Glutamatergic neuron (in vitro differentiated cells): Measurements from ENCODE around the gene RPP40. TPM values are rescaled to one million over a fixed set of nuclear protein-coding genes. Genes with fewer than 3 reads are reported as not detected.

Experiments
- DNase-seq: peaks from one replicate; pipeline ENCODE4 v3.0.0; 2022
- H3K27ac Mint-ChIP-seq: one replicate; pipeline ENCODE4 v1.8.0; 2020; ENCODE audit warnings: mild to moderate bottlenecking, mixed read lengths, inconsistent platforms; ENCODE audit not compliant: unreplicated experiment
- H3K27me3 Mint-ChIP-seq: one replicate; pipeline ENCODE4 v1.8.0; 2020; ENCODE audit warnings: mild to moderate bottlenecking, moderate library complexity, mixed read lengths, inconsistent platforms; ENCODE audit not compliant: unreplicated experiment
- H3K36me3 Mint-ChIP-seq: one replicate; pipeline ENCODE4 v1.8.0; 2020; ENCODE audit warnings: mild to moderate bottlenecking, mixed read lengths, inconsistent platforms; ENCODE audit not compliant: unreplicated experiment
- H3K4me1 Mint-ChIP-seq: one replicate; pipeline ENCODE4 v1.8.0; 2020; ENCODE audit warnings: mild to moderate bottlenecking, low read depth, mixed read lengths, inconsistent platforms; ENCODE audit not compliant: unreplicated experiment
- H3K4me3 Mint-ChIP-seq: one replicate; pipeline ENCODE4 v1.8.0; 2020; ENCODE audit warnings: mild to moderate bottlenecking, mixed read lengths, inconsistent platforms; ENCODE audit not compliant: unreplicated experiment
- H3K9me3 Mint-ChIP-seq: one replicate; pipeline ENCODE4 v1.8.0; 2020; ENCODE audit warnings: mild to moderate bottlenecking, moderate library complexity, mixed read lengths, inconsistent platforms; ENCODE audit not compliant: unreplicated experiment
- CTCF ChIP-seq: fragments of 200-600 bp; sonication (generic); IDR thresholded peaks from one replicate; pipeline ENCODE4 v1.5.0; 2021; ENCODE audit not compliant: partially characterized antibody, unreplicated experiment
- total RNA-seq: library from RNA; stranded (reverse); fragmentation: NEBNext Ultra II Directional; extraction: Animal tissue kit (Norgen Biotek cat#: 25700); gene quantifications from one replicate; pipeline ENCODE4 v1.2.1, GENCODE V29; 2021; ENCODE audit not compliant: unreplicated experiment

The RPP40 gene
- total RNA-seq, 1 donor from 2014 or later = 6.9 TPM

DNA sequence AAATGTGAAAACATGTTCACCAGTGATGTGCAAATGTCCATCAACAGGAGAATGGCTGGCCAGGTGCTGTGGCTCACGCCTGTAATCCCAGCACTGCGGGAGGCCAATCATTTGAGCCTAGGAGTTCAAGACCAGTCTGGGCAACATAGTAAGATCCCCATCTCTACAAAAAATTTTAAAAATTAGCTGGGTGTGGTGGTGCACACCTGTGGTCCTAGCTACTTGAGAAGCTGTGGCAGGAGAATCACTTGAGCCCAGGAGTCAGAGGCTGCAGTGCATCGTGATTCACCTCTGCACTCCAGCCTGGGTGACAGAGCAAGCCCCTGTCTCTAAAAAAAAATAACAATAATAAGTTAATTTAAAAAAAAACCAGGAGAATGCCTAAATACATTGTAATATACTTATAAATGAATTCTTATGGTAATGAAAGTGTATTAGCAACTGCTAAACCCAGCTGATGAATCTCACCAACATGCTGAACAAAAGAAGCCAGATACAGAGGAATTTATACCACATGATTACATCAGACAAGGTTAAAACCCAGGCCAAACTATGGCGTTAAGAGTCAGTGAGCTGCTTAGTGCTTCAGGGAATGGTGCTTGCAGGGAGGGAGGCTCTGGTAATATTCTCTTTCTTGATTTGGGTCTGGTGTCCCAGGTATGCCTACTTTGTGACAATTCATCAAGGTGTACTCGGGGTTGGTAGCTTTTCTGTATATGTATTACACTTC lies 36.4 kb downstream of the RPP40 start:
- Mint-ChIP-seq H3K36me3 (peaks cover 4% of the 10 kb centered on the region), H3K4me3 (no peak overlapping the region), H3K9me3 (no peaks in the 10 kb centered on the region), H3K4me1 (peaks cover 3% of the 10 kb centered on the region), H3K27me3 (peaks cover 4% of the 10 kb centered on the region), H3K27ac (no peak overlapping the region)
- no peak for DNase-seq
- no peak for TF ChIP-seq CTCF

DNA sequence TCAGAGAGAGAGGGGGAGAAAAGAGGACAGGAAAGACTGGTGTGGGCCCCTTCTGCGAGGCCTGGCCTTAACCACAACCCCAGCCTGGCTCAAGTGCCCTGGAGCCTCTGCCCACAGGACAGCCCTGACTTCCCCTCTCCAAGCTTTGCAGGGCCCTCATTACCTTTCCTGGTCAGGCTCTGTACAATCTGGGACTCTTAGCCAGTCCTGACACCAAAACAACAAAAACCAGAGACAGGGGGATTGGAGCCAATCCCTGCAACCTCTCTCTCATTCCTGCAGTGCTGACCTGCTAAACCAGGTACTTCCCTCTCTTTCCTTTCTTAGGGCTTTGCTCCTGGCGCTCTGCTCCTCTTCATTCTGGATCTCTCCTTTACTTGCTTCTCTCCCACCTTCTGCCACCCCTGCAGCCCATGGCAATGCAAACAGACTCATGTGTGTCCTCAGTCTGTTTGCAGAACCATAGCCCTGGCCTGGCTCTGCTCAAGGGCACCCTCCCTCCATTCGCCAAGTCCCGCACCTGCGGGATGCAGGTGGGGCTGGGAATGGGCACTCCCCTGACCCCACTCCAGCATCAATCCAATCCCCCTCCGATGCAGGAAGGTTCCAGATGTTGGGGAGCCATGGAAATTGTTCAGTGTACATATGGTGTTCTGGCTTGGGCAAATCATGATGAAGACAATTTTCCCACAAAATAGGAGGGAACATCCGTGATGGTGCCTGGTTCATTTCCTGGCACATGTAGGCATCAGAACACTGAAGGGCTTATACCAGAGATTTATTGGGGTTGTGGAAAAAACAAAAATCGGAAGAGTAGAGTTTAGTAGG lies 38.1 kb downstream of the RPP40 start:
- no peak for DNase-seq
- Mint-ChIP-seq H3K4me3 (no peak overlapping the region), H3K9me3 (no peaks in the 10 kb centered on the region), H3K27me3 (no peaks in the 10 kb centered on the region), H3K27ac (no peak overlapping the region), H3K4me1 (peaks cover 3% of the 10 kb centered on the region), H3K36me3 (peaks cover 4% of the 10 kb centered on the region)
- TF ChIP-seq CTCF = no peak

GRCh38 chr6:4964675-4965561 lies 38.9 kb downstream of the RPP40 start:
- H3K27me3 Mint-ChIP-seq = no peaks in the 10 kb centered on the region
- peaks cover 4% of the 10 kb centered on the region for H3K36me3 Mint-ChIP-seq
- no peak overlapping the region for H3K4me3 Mint-ChIP-seq
- no peak overlapping the region for H3K27ac Mint-ChIP-seq
- peaks cover 3% of the 10 kb centered on the region for H3K4me1 Mint-ChIP-seq
- DNase-seq = no peak
- no peak for TF ChIP-seq CTCF
- H3K9me3 Mint-ChIP-seq = no peaks in the 10 kb centered on the region

DNA sequence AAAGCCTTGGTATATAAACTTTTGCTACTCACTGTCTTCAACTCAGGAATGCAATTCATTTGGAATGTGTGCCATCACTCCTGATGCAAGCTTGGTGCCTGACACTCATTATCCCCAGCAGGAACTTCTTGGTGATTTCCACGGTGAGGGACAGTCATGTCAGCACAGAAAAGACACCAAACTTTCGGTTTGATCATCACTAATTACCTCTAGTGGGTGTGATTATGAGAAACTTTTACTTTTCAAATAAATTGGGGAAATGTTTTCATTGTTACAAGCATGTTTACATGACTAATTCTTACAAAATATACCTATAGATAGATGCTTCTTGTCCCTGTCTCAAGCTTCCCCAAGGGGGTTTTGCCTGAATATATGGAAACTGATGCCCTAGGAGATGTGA lies 40.9 kb downstream of the RPP40 start:
- Mint-ChIP-seq H3K4me3 (no peak overlapping the region), H3K4me1 (peaks cover 5% of the 10 kb centered on the region)

More for the DNA sequence above, 40.9 kb downstream of the RPP40 start:
- Mint-ChIP-seq H3K27ac (no peak overlapping the region), H3K27me3 (no peaks in the 10 kb centered on the region), H3K9me3 (no peaks in the 10 kb centered on the region), H3K36me3 (no peaks in the 10 kb centered on the region)
- no peak for DNase-seq
- no peak for TF ChIP-seq CTCF
